Stomach (tissue), 4 donors: ENCODE data around the gene COMMD7.

Source experiments
- CTCF ChIP-seq, 7 experiments: fragments of 450-650 bp in 4 of 7; fragments of 200-600 bp in 3 of 7; sonication (generic) in 3 of 7; IDR thresholded peaks; one replicate each; pipeline ENCODE4 v1.5.1; 2016 to 2019; ENCODE audit warnings: antibody characterized with exemption in 7 of 7, control low read depth in 2 of 7, mild to moderate bottlenecking in 1 of 7
- POLR2AphosphoS5 ChIP-seq, 3 donors: sonication (generic); formaldehyde crosslinking; IDR thresholded peaks; one replicate each; pipeline ENCODE4 v1.6.1; 2016; ENCODE audit warnings: antibody characterized with exemption in 3 of 3

GRCh38 chr20:32660661-32661060 is 82.6 kb downstream of the COMMD7 start:
- no peak for TF ChIP-seq CTCF (IDR thresholded peaks at IDR 0.05)
- no peak for TF ChIP-seq POLR2AphosphoS5 (IDR thresholded peaks at IDR 0.05)
